SK-MEL-5 (cell line): ENCODE measurements around the gene KLK7. TPM values are rescaled to one million over a fixed set of nuclear protein-coding genes. Genes with fewer than 3 reads are reported as not detected.

Experiments
- DNase-seq: peaks from one replicate; pipeline ENCODE4 v3.0.0-alpha.2; 2016; ENCODE audit warnings: low read depth, low spot score
- in situ Hi-C: cut with HindIII; loops from 2 replicates; pipeline ENCODE4 v1.10.0; 2016; ENCODE audit warnings: low sequenced_read_pairs, high pct_unique_total_duplicates, low pct_unique_long_range_greater_than_20kb
- total RNA-seq: library from RNA; depleted of rRNA; stranded (reverse); fragments of >200 nt; shearing (Covaris generic); gene quantifications from 2 replicates; pipeline ENCODE4 v1.2.3, GENCODE V29; 2014

The KLK7 gene
- total RNA-seq, 1 experiment from 2014 or later = not detected

DNA sequence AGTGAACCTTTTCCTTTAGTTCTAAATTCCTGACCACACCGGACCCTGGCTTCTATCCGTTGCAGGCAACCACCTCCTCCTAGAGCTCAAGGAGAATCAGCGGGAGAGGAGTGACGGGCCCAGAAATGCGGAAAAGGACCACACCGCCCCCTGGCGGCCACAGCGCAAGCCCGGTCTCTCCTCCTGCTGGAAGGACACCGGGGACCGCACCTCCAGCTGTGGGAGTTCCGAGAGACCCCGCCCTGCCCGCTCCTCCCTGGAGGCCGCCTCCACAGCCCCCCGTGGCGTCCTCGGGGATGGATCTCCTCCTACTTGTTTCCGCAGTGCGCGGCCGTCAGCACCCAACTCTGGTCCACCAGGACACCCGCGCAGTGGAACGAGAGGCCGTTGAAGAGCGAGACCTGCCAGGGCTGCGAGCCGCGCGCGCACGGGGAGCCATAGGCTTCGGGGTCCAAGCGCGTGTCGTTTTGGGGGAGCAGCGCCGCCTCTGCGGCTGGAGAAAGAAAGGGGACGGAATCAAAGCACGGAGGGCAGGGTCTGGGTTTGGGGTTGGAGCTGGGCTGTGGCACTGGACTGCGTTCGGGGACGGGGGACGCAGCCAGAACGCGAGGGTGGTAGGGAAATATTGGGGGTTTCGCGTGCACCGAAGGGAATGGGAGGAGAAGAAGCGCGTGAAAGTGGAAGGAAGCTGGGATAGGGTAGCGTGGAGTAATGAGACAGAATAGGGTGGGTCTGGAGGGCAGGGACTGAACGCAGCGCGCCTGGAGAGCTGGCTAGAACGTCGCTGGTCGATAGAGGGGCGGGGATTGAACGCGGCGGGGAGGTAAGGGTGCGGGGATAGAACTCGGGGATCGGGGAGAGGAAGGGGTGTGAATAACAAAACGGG, 33.3 kb upstream of the KLK7 start:
- in situ Hi-C loops = no loop called here
- DNase-seq = peak; percentile 65

GRCh38 chr19:51015691-51016267, 32.1 kb upstream of the KLK7 start:
- DNase-seq = no peak
- in situ Hi-C loops = no loop called here

DNA sequence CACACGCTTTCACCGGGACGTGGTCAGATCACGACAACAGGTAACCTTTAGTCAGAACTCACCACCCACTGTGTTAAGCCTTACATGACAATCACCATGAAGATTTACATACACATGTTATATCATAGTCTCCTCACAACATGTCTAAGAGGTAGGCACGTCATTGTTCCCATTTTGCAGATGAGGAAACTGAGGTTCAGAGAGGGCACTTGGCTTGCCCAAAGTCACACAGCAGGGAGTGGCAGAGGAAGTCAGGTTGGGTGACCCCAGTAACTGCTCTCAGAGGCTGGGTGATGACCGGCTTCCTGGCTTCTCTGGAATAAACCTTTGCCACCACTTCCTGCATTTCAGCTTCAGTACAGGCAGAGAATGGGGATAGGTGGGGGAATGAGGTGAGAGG, 30.5 kb upstream of the KLK7 start:
- in situ Hi-C loops = no loop called here

GRCh38 chr19:51012661-51013190, 29.0 kb upstream of the KLK7 start:
- no peak for DNase-seq
- in situ Hi-C loops = no loop called here

More for the DNA sequence above, 30.5 kb upstream of the KLK7 start:
- DNase-seq = no peak

DNA sequence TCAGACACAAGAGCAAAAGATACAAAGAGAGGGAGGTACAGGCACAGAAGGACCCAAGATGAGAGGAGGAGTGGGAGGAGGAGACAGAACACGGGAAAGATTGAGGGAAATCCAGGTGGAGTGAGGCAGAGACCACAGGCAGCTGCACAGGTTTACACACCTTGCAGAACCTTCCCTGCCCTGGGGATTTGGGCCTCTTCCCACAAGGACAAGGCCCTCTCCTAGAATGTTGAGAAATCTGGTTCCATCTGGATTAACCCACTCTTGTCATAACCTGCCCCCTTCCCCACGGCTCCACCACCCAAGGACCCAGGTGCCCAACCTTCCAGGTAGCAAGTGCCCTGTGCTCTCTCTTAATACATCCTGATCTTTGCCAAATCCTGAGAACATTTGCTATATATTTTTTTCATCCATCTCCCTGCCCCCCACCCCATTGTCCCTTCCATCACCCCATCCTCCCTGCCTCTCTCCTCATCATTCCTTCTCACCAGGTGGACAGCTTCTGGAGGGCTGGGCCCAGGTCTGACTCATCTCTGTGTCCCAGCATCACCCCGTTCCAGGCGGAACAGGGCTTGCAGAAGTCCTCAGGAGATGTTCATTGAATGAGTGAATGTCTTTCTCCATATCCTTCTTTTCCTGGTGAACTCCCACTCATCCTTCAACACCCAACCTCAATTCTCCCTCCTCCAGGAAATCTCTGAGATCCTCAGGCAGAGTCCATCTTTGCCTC, 26.5 kb upstream of the KLK7 start:
- in situ Hi-C loops = no loop called here

DNA sequence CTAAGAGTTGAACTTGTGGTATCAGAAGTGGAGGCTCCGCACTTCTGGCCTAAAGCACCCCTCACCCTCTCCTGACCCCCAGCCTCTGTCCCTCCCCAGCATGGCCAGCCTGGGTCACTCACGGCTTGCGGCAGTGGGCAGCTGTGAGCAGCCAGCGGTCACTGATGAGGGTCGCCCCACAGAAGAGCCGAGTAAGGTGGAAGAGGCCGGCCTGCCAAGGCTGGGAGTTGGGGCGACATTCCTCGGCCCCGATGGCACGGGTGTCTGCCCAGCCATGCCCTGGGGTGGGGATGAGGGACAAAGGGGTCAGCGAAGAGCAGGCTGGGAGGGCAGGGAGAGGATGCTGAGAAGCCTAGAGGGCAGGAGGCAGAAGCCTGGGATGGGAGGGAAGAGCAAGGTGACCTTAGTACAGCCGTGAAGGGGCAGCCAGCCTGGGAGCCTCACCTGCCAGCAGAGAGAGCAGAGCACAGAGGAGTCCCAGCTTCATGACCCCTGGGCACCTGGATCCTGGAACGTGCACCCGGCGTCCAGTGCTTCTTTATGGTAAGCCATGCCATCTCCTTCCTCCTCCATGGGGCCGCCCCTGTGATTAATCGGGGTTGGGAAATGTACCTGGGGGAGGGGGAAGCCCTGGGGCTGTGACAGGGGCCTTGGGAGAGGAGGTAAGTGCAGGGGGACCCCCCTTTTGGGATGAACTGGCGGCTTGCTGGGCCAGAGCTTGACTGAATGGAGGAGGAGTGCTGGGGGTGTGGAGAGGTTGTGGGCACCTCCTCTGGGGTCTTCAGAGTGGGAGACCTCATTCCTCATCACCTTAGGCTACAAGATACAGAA, 25.6 kb upstream of the KLK7 start:
- DNase-seq = no peak
- in situ Hi-C loops = no loop called here

More for the DNA sequence above, 26.5 kb upstream of the KLK7 start:
- no peak for DNase-seq

DNA sequence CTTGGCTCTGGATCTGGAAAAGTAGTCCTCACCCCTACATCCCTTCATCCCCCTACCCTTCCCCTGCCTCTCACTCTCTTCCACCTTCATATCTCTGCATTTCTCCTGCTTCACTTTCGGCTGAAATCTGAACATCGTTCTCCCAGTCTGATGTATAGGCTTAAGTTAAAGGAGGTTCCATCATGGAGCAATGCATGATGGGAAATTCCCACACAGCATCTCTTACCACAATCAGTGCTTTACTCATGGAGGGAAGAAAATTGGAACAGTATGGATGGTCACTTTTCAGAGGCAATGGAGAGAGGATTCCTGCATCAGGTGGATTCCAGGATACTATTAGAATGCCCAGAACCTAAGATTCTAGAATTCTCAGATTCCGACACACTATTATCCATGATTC, 23.8 kb upstream of the KLK7 start:
- in situ Hi-C loops = no loop called here
- no peak for DNase-seq

GRCh38 chr19:51006406-51006805, 22.7 kb upstream of the KLK7 start:
- in situ Hi-C loops = no loop called here
- DNase-seq = no peak

- in situ Hi-C loops = no loop called here
- DNase-seq = no peak
These were observed 21.5 kb upstream of the KLK7 start for GRCh38 chr19:51005248-51005647.

DNA sequence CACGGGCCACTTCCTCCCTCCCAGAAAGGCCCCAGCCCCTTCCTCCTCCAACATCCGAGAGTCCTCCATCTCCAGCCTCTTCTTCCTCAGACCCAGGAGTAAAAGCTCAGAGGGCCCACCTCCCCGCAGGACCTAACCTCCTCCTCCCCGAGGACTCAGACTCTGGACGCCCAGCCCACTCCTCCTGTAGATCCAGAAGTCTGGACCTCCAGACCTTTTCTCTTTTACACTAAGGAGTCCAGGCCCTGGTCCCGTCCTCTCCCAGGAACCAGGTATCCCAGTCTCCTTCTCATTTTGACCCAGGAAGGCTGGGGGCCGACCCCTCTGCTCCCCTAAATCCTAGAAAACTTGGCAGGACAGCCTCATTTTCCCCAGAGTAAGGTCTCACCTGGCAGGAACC, 19.6 kb upstream of the KLK7 start:
- in situ Hi-C loops = no loop called here
- no peak for DNase-seq

GRCh38 chr19:51002542-51003311, 19.0 kb upstream of the KLK7 start:
- DNase-seq = peak; percentile 82
- in situ Hi-C loops = no loop called here

GRCh38 chr19:51002089-51002532, 18.4 kb upstream of the KLK7 start:
- in situ Hi-C loops = no loop called here
- no peak for DNase-seq

- no peak for DNase-seq
- in situ Hi-C loops = no loop called here
These were observed 17.8 kb upstream of the KLK7 start, which contains the start of gene KLK8 for GRCh38 chr19:51001515-51001914. Gene KLK8, minus strand, starts transcription at chr19:51001604. Its CDS starts 437 bp downstream, at chr19:51001167.

- in situ Hi-C loops = no loop called here
- no peak for DNase-seq
These were observed 17.3 kb upstream of the KLK7 start for GRCh38 chr19:51000981-51001380.

GRCh38 chr19:51000426-51000825, 16.7 kb upstream of the KLK7 start:
- no peak for DNase-seq
- in situ Hi-C loops = no loop called here

DNA sequence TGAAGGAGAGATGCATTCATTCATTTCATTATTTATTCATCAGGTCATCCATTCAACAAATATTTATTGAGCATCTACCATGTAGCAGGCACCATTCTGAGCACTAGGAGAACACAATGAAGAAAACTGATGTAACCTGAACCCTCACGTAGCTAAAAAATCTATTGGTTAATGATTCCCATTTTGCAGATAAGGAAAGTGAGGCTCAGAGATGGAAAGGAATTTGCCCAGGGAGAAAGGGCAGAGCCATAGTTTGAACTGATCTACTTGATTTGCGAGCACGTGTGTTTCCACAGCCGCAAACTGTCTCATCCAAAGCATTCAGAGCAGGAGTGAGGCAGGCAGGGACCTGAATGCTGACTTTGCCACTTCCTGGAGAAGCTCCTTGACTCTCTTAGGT, 15.0 kb upstream of the KLK7 start:
- DNase-seq = no peak
- in situ Hi-C loops = no loop called here

DNA sequence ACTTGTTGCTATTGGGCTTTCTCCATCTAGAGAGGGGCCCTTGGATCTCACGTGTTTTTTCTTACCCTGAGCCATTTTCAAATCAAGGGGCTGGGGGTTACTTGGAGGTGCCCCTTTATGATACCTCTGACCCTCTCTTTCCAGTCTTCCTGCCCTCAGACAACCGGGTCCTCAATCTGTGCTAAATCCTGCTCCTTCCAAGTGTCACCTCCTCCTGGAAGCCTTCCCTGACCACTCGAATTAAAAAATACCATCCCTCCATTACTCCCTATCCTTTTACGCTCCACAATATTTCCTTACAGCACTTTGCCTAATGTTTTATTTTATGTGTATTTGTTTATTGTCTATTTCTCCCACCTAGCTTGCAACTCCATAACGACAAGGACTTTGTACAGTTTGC, 14.3 kb upstream of the KLK7 start:
- in situ Hi-C loops = no loop called here
- DNase-seq = no peak
